Stimulated activated CD8-positive, alpha-beta memory T cell treated with anti-CD3 and anti-CD28 coated beads, Interleukin-15, amount 100 ng/mL, for 24 hours (primary cell): Measurements from ENCODE around the gene ERGIC1.

ENCODE experiments used
- DNase-seq: peaks from one replicate; pipeline ENCODE4 v3.0.0-alpha.2; 2020; ENCODE audit warnings: low read depth

ERGIC1 gene

DNA sequence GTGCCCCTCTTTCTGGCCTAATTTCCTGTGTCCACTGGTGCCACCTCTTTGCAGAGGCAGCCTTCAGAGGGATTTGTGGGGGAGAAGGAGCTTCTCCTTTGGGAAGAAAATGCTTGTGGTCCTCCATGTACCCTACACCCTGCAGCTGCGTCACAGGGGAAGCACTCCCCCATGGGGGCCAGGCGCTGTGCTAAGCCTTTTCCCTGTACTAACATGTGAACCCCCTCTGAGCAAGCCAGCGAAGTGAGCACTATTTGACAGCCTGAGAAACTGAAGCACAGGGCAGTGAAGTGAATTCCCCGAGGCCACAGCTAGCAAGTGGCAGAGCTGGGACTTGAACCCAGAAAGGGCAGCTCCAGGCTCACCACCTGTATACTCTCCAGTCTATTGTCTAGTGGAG, 32.3 kb downstream of the ERGIC1 start:
- no peak for DNase-seq

GRCh38 chr5:172866802-172867748, 33.0 kb downstream of the ERGIC1 start:
- DNase-seq = no peak

DNA sequence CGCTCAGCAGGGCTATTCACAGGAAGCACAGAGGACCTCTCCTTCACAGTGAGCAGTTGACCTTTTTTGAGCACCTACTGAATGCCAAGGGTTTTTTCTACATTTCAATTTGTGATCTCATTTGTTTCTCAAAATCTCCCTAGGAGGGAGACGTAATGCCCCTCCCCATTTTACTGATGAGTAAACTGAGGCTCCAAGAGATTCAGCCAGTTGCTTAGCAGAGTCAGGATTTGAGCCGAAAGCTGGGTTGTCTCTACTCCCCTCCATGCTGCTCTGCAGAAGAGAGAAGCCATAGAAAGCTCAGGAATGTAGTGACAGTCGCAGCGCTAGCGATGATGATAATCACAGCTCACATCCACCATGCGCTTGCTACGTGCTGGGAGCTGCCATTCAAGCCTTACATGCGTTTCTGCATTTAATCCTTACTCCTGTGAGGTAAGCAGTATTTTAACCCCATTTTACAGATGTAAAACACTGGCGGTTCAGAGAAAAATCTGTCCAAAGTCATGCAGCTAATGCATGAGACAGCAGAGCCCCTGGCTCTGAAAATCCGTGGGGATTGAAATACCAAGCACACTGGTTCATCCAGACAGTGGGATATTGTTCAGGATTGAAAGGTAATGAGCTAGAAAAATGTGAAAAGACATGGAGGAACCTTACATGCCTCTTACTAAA, 33.8 kb downstream of the ERGIC1 start:
- no peak for DNase-seq

DNA sequence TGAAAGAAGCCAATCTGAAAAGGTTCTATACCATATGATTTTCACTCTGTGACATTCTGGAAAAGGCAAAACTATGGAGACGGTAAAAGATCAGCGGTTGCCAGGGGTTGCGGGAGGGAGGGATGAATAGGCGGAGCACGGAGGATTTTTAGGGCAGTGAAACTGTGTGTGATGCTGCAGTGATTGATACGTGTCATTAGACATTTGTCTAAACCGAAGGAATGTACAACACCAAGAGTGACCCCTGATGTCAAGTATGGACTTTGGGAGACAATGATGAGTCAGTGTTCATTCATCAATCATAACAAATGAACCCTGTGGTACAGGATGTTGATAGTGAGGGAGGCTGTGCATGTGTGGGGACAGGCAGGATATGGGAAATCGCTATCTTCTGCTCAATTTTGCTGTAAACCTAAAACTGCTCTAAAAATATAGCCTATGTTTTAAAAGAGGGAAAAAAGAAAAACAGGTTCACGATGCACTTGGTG, 34.4 kb downstream of the ERGIC1 start:
- no peak for DNase-seq

DNA sequence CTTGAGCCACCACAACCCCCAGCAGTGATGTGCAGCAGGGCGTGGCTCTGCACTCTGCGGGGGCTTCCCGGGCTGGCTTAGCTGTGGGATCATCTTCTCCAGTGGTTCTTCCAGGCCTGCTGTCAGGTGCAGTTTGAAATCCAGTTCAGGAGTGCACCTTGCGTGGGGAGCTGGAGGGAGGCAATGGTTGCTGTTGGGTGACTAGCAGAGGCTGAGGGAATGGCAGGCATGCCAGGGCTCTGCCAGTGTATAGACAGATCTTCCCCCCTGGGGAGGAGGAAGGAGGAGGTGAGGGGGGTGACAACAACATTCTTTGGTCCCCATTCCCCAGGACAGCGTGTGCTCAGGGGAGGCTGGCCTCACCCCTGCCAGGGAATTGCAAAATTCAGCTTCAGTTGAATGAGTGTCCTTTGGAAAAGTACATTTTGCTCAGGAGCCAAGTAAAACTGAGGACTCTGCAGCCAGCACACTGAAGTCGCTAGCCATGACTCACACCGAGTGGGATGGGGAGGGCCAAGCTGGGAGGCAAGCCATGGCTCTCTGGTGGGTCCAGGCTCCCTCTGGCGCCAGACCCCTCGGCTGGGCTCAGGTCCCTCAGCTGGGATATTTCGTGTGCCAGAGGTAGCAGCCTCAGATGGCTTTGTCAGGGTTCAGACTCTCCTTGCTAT, 35.0 kb downstream of the ERGIC1 start:
- no peak for DNase-seq

DNA sequence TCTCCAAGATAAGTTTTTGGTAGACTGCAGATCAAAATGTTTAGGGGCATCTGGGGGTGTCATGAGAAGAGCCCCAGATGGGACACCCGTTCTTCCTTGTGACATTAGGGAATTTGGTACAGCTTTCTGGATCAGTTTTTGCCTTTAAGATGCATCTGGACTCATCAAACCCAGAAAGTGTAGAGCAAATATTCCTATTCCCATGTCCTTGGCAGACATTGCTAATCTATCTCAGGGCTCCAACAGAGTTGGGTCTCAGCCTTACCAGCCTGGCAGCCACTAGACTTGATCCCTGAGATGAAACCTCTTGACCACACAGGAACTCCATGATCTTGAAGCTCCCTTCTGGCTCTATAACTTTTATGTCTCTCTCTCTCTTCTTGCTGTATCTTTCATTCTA, 35.6 kb downstream of the ERGIC1 start:
- DNase-seq = no peak

DNA sequence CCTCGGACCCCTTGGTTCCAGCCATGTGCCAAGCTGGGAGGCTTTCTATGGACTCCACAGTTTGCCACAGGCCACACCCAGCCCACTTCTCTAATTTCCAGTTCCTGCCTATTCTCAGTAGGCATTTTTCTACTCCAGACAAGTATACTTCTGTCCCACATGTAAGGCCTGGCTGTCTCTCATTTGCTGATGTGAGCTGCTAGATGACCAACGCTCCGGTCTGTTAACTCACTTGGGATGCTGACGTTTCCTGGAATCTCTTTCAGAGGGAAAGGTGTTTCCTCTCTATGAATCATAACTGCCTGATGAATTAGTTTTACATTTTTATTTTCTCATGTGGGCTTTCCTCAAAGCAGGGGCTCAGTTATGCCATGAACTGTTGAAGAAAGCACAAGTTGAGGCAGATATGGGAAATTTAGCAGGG, 36.3 kb downstream of the ERGIC1 start:
- DNase-seq = no peak

- DNase-seq = no peak
Observed at GRCh38 chr5:172870715-172871461, 36.8 kb downstream of the ERGIC1 start.

GRCh38 chr5:172871536-172871935, 37.5 kb downstream of the ERGIC1 start:
- DNase-seq = no peak

DNA sequence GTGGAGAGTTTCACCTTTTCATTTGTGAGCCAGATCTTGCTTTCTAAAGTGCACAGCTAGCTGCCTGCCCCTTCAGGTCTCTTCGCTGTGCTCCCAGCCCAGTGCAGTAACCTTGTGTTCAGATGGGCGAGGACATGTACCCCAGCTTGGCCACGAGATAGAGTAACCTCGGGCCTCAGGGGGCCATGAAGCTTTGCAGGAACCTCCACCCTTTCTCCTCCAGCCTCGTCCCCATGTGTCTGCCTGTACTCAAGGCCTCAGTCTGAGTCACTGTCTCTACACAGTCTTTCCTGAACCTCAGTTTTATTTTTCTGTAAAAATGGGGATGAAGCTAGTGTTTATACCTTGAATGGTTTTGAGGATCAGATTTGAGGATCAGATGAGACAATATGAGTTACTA, 37.9 kb downstream of the ERGIC1 start:
- no peak for DNase-seq

- no peak for DNase-seq
Observed at GRCh38 chr5:172872997-172873491, 39.0 kb downstream of the ERGIC1 start.

DNA sequence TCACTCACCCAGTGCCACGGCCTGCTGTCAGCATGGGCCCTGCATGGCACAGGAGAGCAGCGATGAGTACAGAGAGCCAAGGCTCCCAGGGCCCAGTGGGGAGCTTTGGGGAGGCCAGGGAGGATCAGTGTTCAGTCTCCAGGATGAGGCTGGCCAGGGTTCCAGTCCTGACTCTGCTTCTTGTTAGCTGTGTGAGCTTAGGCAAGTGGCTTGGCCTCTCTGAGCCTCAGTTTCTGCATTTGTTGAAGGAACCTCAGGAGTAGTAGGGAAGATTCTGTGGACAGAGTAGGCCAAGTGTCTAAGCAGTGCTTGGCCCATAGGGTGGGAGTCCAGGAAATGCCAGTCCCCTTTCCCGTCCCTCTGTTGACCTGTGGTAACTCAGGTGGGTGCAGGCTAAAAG, 39.5 kb downstream of the ERGIC1 start:
- no peak for DNase-seq

GRCh38 chr5:172874647-172875504, 40.8 kb downstream of the ERGIC1 start:
- no peak for DNase-seq

GRCh38 chr5:172875505-172876279, 41.6 kb downstream of the ERGIC1 start:
- DNase-seq = no peak

DNA sequence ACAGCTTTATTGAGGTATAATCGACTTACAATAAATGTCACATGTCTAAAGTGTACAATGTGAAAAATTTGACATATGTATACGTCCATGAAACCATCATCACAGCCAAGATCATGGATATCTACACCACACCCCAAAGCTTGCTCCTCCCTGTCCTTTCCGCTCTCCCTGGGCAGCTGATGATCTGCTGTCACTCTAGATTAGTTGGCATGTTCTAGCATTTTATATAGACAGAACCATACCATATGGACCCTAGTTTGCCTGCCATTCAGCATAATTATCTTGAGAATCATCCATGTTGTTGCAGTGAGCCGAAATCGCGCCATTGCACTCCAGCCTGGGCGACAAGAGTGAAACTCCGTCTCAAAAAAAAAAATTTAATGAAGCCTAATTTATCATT, 42.5 kb downstream of the ERGIC1 start:
- DNase-seq = no peak

DNA sequence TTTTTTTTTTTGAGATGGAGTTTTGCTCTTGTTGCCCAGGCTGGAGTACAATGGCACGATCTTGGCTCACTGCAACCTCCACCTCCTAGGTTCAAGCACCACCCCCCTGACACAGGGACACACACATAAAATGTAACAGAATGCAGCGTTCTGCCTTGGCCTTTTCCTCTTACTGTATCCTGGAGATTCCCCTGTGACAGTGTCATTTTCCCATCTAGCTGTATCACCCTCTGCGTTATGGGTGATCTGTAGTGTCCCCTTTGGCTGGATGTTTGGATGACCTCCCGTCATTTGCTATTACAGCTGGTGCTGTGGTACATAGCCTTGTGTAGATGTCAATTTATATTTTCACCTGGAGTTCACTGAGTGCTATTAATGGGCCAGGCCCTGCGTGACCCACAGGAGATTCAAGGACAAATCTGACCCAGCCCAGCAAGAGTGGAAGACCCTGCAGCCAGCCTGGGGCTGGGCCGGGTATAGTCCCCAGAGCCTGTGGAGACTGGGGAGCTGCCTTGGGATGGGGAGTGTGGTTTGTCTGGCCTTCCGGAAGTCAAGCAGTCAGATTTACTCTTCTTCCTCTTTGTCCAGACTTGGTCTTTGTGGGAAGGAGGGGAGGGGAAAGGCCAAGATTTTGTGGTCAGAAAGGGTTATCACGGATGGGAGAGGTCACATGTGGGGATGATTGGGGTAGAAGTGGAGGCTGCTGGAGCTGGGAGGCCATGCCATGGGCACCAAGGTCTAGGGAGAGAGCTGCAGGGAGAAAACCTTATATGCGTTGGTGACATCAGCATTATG, 43.6 kb downstream of the ERGIC1 start:
- DNase-seq = no peak

GRCh38 chr5:172878585-172878932, 44.5 kb downstream of the ERGIC1 start:
- DNase-seq = no peak

- DNase-seq = no peak
Observed at GRCh38 chr5:172878933-172879752, 45.1 kb downstream of the ERGIC1 start.
